ENCODE measurements around the gene HIF3A. TPM values are rescaled to one million over a fixed set of nuclear protein-coding genes. Genes with fewer than 3 reads are reported as not detected.
A peak's percentile ranks its signal among the peaks of the same experiment; 100 is the strongest.

The HIF3A gene
- total and polyA plus RNA-seq, 2 experiments from 2014 or later, result 54.6 to 149 TPM

DNA sequence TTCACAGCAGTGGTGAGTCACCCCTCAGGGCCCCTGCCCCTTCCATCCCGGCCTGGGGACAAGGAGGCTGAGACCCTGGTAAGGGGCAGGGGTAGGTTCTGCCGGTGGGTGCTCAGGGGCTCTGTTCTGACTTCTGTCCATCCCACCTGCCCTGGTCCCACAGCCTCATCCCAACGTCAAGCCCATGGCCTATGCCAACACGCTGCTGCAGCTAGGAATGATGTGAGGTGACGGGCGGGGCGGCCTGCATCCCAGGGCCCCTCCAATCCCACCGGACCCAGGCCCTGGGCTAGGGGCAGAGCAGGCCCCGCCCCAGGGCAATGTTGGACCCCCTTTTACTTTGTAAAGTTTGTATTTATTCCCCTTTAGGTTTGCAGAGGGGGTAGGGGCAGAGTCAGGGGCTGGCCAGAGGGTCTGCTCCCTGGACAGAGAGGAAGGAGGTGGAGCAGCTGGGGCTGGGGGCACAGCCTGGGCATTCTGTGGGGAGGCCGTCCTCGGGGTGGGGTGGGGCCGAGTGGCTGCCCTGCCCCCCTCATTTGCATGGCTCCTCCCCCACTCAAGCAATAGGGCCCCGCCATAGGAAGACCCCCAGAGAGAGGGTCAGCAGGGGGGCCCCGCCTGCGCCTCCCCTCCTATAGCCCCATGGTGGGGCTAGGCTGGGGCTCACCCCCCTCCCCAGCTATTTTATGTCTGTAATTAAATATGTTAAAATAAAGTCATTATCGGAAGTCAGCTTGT lies 93.4 kb downstream of the HIF3A start:
- Histone ChIP-seq H3K4me2 (no peak overlapping the region), H3K4me1 (ENCODE audit: insufficient read depth) (peaks cover 16% of the 10 kb centered on the region), H2AFZ (no peak overlapping the region), H4K20me1 (ENCODE audit: insufficient read depth, poor library complexity, severe bottlenecking) (no peaks in the 10 kb centered on the region), H3K4me3 (no peak overlapping the region), H3K79me2 (peaks cover 3% of the 10 kb centered on the region), H3K36me3 (replicated peaks; ENCODE audit: insufficient read depth, low read depth) (no peaks in the 10 kb centered on the region), H3K27me3 (no peaks in the 10 kb centered on the region), H3K27ac (no peak overlapping the region), H3K9me2 (replicated peaks; ENCODE audit: insufficient read depth) (no peaks in the 10 kb centered on the region), H3K9me3 (ENCODE audit: low read depth) (no peaks in the 10 kb centered on the region)
- DNase-seq (ENCODE audit: low spot score), result no peak
- TF ChIP-seq EZH2phosphoT487 (IDR thresholded peaks at IDR 0.05; ENCODE audit: low read depth, severe bottlenecking, unreplicated experiment) (no peak), EZH2 (IDR thresholded peaks at IDR 0.05; ENCODE audit: borderline replicate concordance) (no peak)
- TF ChIP-seq, protein P1, sequence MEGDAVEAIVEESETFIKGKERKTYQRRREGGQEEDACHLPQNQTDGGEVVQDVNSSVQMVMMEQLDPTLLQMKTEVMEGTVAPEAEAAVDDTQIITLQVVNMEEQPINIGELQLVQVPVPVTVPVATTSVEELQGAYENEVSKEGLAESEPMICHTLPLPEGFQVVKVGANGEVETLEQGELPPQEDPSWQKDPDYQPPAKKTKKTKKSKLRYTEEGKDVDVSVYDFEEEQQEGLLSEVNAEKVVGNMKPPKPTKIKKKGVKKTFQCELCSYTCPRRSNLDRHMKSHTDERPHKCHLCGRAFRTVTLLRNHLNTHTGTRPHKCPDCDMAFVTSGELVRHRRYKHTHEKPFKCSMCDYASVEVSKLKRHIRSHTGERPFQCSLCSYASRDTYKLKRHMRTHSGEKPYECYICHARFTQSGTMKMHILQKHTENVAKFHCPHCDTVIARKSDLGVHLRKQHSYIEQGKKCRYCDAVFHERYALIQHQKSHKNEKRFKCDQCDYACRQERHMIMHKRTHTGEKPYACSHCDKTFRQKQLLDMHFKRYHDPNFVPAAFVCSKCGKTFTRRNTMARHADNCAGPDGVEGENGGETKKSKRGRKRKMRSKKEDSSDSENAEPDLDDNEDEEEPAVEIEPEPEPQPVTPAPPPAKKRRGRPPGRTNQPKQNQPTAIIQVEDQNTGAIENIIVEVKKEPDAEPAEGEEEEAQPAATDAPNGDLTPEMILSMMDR (IDR thresholded peaks at IDR 0.05; ENCODE audit: poor library complexity), result no peak
- 95% methylated on average over 12 of the region's 16 CpGs for WGBS (ENCODE audit: low lambda C conversion rate, missing lambda C conversion rate)

DNA sequence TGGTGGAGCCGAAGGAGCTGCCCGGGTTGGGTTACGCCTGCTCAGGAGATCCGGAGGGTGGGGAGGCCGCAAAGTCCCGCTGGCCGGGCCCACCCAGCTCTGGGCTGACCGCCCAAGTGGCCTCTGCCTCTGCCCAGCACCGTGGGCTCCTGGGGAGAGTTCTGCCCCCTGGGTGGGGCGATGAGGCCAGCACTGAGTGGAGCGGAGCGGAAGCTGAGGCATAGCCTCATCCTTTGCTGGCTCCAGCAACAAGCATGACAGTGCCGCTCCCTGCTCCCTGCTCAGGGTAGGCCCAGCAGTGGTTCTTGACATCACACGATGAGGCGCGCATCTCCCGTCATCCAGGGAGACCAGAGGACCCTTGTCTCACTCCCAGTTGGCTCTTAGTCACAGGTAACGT lies 94.0 kb downstream of the HIF3A start:
- Histone ChIP-seq H3K4me2 (no peak overlapping the region), H3K9me2 (replicated peaks; ENCODE audit: insufficient read depth) (no peaks in the 10 kb centered on the region), H3K36me3 (replicated peaks; ENCODE audit: insufficient read depth, low read depth) (no peaks in the 10 kb centered on the region), H3K4me1 (ENCODE audit: insufficient read depth) (peaks cover 18% of the 10 kb centered on the region), H3K27me3 (no peaks in the 10 kb centered on the region), H3K27ac (no peak overlapping the region), H3K79me2 (peaks cover 3% of the 10 kb centered on the region), H2AFZ (no peak overlapping the region), H3K4me3 (no peak overlapping the region), H3K9me3 (ENCODE audit: low read depth) (no peaks in the 10 kb centered on the region), H4K20me1 (ENCODE audit: insufficient read depth, poor library complexity, severe bottlenecking) (no peaks in the 10 kb centered on the region)
- no peak for DNase-seq (ENCODE audit: low spot score)
- TF ChIP-seq EZH2phosphoT487 (IDR thresholded peaks at IDR 0.05; ENCODE audit: low read depth, severe bottlenecking, unreplicated experiment) (no peak), EZH2 (IDR thresholded peaks at IDR 0.05; ENCODE audit: borderline replicate concordance) (no peak)
- TF ChIP-seq, protein P1 (IDR thresholded peaks at IDR 0.05; ENCODE audit: poor library complexity), result no peak
- WGBS (ENCODE audit: low lambda C conversion rate, missing lambda C conversion rate), result 98% methylated on average over 18 of the region's 18 CpGs

DNA sequence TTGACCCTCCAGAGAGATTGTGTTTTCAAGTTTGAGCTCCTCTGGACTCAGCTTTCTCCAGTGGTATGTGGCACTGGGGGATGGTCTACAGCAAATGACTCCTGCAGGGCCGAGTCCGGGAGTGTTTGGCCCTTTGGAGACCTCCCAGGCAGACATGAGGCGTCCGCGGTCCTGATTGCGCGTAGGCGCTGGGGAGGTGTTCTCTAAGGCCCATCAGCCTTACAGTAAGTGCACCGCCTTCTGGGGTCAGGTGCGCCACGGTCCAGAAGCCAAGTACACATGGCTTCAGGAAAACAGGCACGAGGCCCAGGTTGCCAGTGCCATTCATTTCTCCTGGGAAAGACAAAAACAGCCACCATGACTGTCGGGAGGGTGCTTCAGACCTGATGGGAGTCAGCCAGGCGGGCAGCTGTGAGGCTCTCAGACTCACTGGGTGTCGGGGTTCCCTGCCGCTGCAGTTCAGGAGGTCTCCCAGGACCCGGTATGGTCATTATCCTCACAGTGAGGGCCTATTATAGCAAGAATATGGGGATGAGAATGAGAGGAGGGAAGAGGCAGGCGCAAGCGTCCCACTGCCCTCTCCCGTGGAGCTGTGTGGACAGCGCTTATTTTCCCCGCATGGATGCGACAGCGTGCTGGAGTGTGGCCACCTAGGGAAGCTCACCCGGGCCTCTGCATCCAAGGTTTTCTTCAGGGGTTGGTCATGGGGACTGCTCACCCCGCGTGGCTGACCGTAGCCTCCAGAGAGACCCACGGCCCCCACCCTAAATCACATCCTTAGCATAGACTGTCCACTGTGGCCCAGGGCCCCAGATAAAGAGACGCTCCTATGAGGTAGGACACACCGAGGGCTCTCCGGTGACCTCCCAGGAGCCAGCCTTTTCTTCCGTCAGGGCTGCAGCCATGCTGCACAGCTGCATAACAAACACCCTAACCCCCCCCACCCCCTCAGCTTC lies 94.7 kb downstream of the HIF3A start:
- Histone ChIP-seq H2AFZ (no peak overlapping the region), H4K20me1 (ENCODE audit: insufficient read depth, poor library complexity, severe bottlenecking) (no peaks in the 10 kb centered on the region), H3K9me3 (ENCODE audit: low read depth) (no peaks in the 10 kb centered on the region), H3K4me3 (no peak overlapping the region), H3K4me1 (ENCODE audit: insufficient read depth) (peaks cover 21% of the 10 kb centered on the region), H3K27ac (peak overlapping the region; percentile 85), H3K27me3 (no peaks in the 10 kb centered on the region), H3K4me2 (no peak overlapping the region), H3K9me2 (replicated peaks; ENCODE audit: insufficient read depth) (no peaks in the 10 kb centered on the region), H3K36me3 (replicated peaks; ENCODE audit: insufficient read depth, low read depth) (no peaks in the 10 kb centered on the region), H3K79me2 (peaks cover 3% of the 10 kb centered on the region)
- 92% methylated on average over 33 of the region's 33 CpGs for WGBS (ENCODE audit: low lambda C conversion rate, missing lambda C conversion rate)
- TF ChIP-seq EZH2phosphoT487 (IDR thresholded peaks at IDR 0.05; ENCODE audit: low read depth, severe bottlenecking, unreplicated experiment) (no peak), EZH2 (IDR thresholded peaks at IDR 0.05; ENCODE audit: borderline replicate concordance) (no peak)
- TF ChIP-seq, protein P1 (IDR thresholded peaks at IDR 0.05; ENCODE audit: poor library complexity), result no peak
- DNase-seq (ENCODE audit: low spot score), result no peak

Measured in hepatocyte (in vitro differentiated cells).